A549 (cell line): ENCODE data around the gene SASH1. TPM values are rescaled to one million over a fixed set of nuclear protein-coding genes. Genes with fewer than 3 reads are reported as not detected.

Experiments
- ATAC-seq, 2 experiments: fragments of 200-7000 bp in 1 of 2; fragments of >200 bp in 1 of 2; cut with Nextera tagmentation in 1 of 2; cut with Tn5 transposase in 1 of 2; 3 replicates each; pipeline versions ENCODE4 v1.8.0 to v1.9.1; 2018 to 2020; ENCODE audit warnings: mild to moderate bottlenecking in 1 of 2, moderate library complexity in 1 of 2
- CTCF ChIA-PET: fragments of 300-600 bp; sonication (Branson Sonifier 250); formaldehyde crosslinking; extraction: SDS; loops from one replicate; lab custom pipeline; 2021; ENCODE audit warnings: antibody characterized with exemption, inconsistent platforms; lab: Yijun Ruan, JAX
- POLR2A ChIA-PET: fragments of 350-600 bp; formaldehyde crosslinking; extraction: SDS; loops from one replicate; lab custom pipeline; 2021; ENCODE audit warnings: antibody characterized with exemption, inconsistent platforms; lab: Yijun Ruan, JAX
- DNase-seq, 2 experiments: peaks; one replicate each; pipeline versions ENCODE4 v3.0.0 to v3.0.0-alpha.2; 2011 to 2016; ENCODE audit warnings: low read depth in 1 of 2, low spot score in 1 of 2
- FAIRE-seq: peaks from 2 replicates; lab custom pipeline; 2011; peaks lifted over from hg19 to GRCh38; lab: Jason Lieb, UNC
- H3K27ac ChIP-seq, 2 experiments: fragments of >200 bp; sonication (Bioruptor Twin); formaldehyde crosslinking; 3 replicates each; pipeline ENCODE4 v1.5.1; 2016 to 2017
- H3K4me1 ChIP-seq: fragments of >200 bp; sonication (Bioruptor Twin); formaldehyde crosslinking; 3 replicates; pipeline ENCODE4 v1.6.1; 2016
- H3K4me2 ChIP-seq: fragments of >200 bp; sonication (Bioruptor Twin); formaldehyde crosslinking; 3 replicates; pipeline ENCODE4 v1.6.1; 2016
- H3K4me3 ChIP-seq: fragments of >200 bp; sonication (Bioruptor Twin); formaldehyde crosslinking; 3 replicates; pipeline ENCODE4 v1.5.1; 2016
- H3K9me3 ChIP-seq: fragments of >200 bp; sonication (Bioruptor Twin); formaldehyde crosslinking; 3 replicates; pipeline ENCODE4 v1.6.1; 2016
- BHLHE40 ChIP-seq: IDR thresholded peaks from 2 replicates; pipeline ENCODE4 v1.6.1; 2012; ENCODE audit warnings: low read depth, low read length, inconsistent platforms
- EHMT2 ChIP-seq: fragments of 200-600 bp; sonication (generic); IDR thresholded peaks from 2 replicates; pipeline ENCODE4 v1.6.1; 2016; ENCODE audit warnings: antibody characterized with exemption, low read depth, mild to moderate bottlenecking, moderate library complexity
- ESRRA ChIP-seq: fragments of 150-350 bp; IDR thresholded peaks from 2 replicates; pipeline ENCODE4 v1.6.1; 2014; ENCODE audit warnings: mild to moderate bottlenecking, low read length, borderline replicate concordance
- FOSB ChIP-seq: fragments of 250-450 bp; sonication (Bioruptor Pico); IDR thresholded peaks from 2 replicates; pipeline ENCODE4 v1.5.0; 2020; ENCODE audit warnings: mild to moderate bottlenecking, moderate library complexity
- FOXS1 ChIP-seq: fragments of 250-450 bp; sonication (Bioruptor Pico); IDR thresholded peaks from 2 replicates; pipeline ENCODE4 v1.5.0; 2020; ENCODE audit warnings: mild to moderate bottlenecking, moderate library complexity
- HOXB5 ChIP-seq: fragments of 250-450 bp; sonication (Bioruptor Pico); IDR thresholded peaks from 2 replicates; pipeline ENCODE4 v1.5.0; 2020; ENCODE audit warnings: mild to moderate bottlenecking, moderate library complexity
- JUNB ChIP-seq: fragments of >200 bp; sonication (Bioruptor Twin); formaldehyde crosslinking; IDR thresholded peaks from 2 replicates; pipeline ENCODE4 v1.6.1; 2016
- PHF8 ChIP-seq: fragments of 200-600 bp; sonication (generic); IDR thresholded peaks from 2 replicates; pipeline ENCODE4 v1.6.1; 2016; ENCODE audit warnings: low read depth, mild to moderate bottlenecking, antibody characterized with exemption, moderate library complexity, borderline replicate concordance
- RCOR1 ChIP-seq: fragments of 150-350 bp; IDR thresholded peaks from 2 replicates; pipeline ENCODE4 v1.6.1; 2014; ENCODE audit warnings: antibody characterized with exemption, low read length, low read depth
- RFX5 ChIP-seq: fragments of 450-650 bp; IDR thresholded peaks from 2 replicates; pipeline ENCODE4 v1.7.1; 2014; ENCODE audit warnings: antibody characterized with exemption, mild to moderate bottlenecking, moderate library complexity
- RNF2 ChIP-seq: fragments of 200-600 bp; sonication (generic); IDR thresholded peaks from 2 replicates; pipeline ENCODE4 v1.6.1; 2016; ENCODE audit warnings: low read depth, mild to moderate bottlenecking, antibody characterized with exemption, moderate library complexity, borderline replicate concordance
- SMC3 ChIP-seq: fragments of >200 bp; sonication (Bioruptor Twin); formaldehyde crosslinking; IDR thresholded peaks from 3 replicates; pipeline ENCODE4 v1.6.1; 2018; ENCODE audit warnings: inconsistent platforms
- SREBF2 ChIP-seq: fragments of 450-650 bp; IDR thresholded peaks from 2 replicates; pipeline ENCODE4 v1.6.1; 2014; ENCODE audit warnings: mild to moderate bottlenecking, moderate library complexity
- TFCP2L1 ChIP-seq: fragments of 250-450 bp; sonication (Bioruptor Pico); IDR thresholded peaks from 2 replicates; pipeline ENCODE4 v1.5.0; 2021; ENCODE audit warnings: mild to moderate bottlenecking
- ZC3H11A ChIP-seq: fragments of 450-650 bp; IDR thresholded peaks from 2 replicates; pipeline ENCODE4 v1.6.1; 2014; ENCODE audit warnings: antibody characterized with exemption, mild to moderate bottlenecking
- WGBS: methylation state at CpG from one replicate; pipeline ENCODE4 v1.1.6; 2017; ENCODE audit errors: missing lambda C conversion rate; 5-methylcytosine and 5-hydroxymethylcytosine counted together
- polyA plus RNA-seq, 4 experiments: library from polyadenylated mRNA; depleted of rRNA in 3 of 4; stranded (reverse); fragments of >200 nt; fragmentation: RNase III in 1 of 4; extraction: RNeasy Plus Mini Kit Qiagen cat#74134 plus additional on column Dnase treatment in 1 of 4; gene quantifications; 2 replicates in 3 of 4; 3 replicates in 1 of 4; pipeline ENCODE4 v1.2.3, GENCODE V29; 2011 to 2017
- TF ChIP-seq, protein P1 (sequence below): IDR thresholded peaks from 2 replicates; pipeline ENCODE4 v1.6.1; 2012; ENCODE audit warnings: low read depth, borderline replicate concordance
- TF ChIP-seq, protein P2 (sequence below): fragments of >200 bp; sonication (Bioruptor Twin); formaldehyde crosslinking; IDR thresholded peaks from 2 replicates; pipeline ENCODE4 v1.6.1; 2016
- TF ChIP-seq, protein P3 (sequence below): fragments of 150-350 bp; IDR thresholded peaks from 2 replicates; pipeline ENCODE4 v1.6.1; 2014; ENCODE audit warnings: low read depth, mild to moderate bottlenecking, low read length
- TF ChIP-seq, protein P4 (sequence below): IDR thresholded peaks from 2 replicates; pipeline ENCODE4 v1.6.1; 2012

SASH1 gene
- polyA plus RNA-seq, 2 of the 4 experiments (the other 2 are of a cell fraction): 2.5 to 3.0 TPM

DNA sequence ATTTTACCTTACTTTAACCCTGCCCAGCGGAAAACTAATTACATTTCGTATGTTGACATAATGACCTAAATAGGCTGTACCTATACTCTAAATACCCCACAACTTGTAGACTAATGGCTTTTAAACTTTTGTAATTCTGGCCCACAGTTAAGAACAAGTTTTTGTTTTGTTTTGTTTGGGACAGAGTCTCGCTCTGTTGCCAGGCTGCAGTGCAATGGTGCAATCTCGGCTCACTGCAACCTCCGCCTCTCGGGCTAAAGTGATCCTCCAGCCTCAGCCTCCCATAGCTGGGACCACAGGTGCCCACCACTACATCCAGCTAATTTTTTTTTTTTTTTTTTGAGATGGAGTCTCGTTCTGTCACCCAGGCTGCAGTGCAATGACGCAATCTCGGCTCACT is 5.7 kb upstream of the SASH1 start:
- FAIRE-seq: no peak
- no peak for DNase-seq
- Histone ChIP-seq H3K27ac (no peak overlapping the region), H3K9me3 (no peaks in the 10 kb centered on the region), H3K4me2 (no peak overlapping the region)
- 94% methylated on average over 8 of the region's 9 CpGs for WGBS
- ATAC-seq: no peak
- no peak for TF ChIP-seq TFCP2L1 (CRISPR knock-in tag)
- TF ChIP-seq, all 56 proteins: peak for 0
- Histone ChIP-seq H3K4me1 (peaks cover 5% of the 10 kb centered on the region; the same call in 2 of the 3 replicates), H3K4me3 (no peak overlapping the region)
- POLR2A ChIA-PET: no interaction called here
- CTCF ChIA-PET: interaction anchor here (1.0 to 1.2 kb wide), 2 partner anchors 14 to 160 kb away, joined by 3 to 4 read pairs; no protein-coding TSS in a partner anchor

DNA sequence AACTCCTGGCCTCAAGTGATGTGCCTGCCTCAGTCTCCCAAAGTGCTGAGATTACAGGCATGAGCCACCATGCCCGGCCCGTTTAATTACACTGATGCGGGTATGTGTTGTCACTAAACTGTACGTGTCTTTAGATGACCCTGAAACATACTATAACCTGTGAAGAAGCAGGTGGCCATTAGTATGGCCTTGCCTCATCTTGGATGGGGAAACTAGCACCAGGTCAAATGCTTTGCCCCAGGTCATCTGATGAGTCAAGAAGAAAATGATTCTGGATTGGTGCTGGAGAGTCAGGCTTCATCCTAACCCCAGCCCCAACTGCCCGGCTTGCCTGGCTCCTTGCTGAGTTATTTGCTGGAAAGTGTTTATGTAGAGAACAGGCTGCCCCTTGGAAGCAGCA is 2.9 kb upstream of the SASH1 start:
- no peak for DNase-seq
- ATAC-seq: no peak
- no peaks in the 10 kb centered on the region for H3K9me3 ChIP-seq
- CTCF ChIA-PET: no interaction called here
- FAIRE-seq: no peak
- 97% methylated on average over 5 of the region's 5 CpGs for WGBS
- H3K4me3 ChIP-seq: no peak overlapping the region
- POLR2A ChIA-PET: no interaction called here
- no peak overlapping the region for H3K27ac ChIP-seq
- H3K4me2 ChIP-seq: no peak overlapping the region
- TF ChIP-seq SMC3 (no peak), RNF2 (no peak), FOXS1 (CRISPR knock-in tag) (no peak), FOSB (CRISPR knock-in tag) (no peak), RCOR1 (no peak), JUNB (no peak), HOXB5 (CRISPR knock-in tag) (no peak), SREBF2 (no peak), EHMT2 (no peak), RFX5 (no peak), ZC3H11A (no peak), BHLHE40 (no peak)
- TF ChIP-seq, protein P1, sequence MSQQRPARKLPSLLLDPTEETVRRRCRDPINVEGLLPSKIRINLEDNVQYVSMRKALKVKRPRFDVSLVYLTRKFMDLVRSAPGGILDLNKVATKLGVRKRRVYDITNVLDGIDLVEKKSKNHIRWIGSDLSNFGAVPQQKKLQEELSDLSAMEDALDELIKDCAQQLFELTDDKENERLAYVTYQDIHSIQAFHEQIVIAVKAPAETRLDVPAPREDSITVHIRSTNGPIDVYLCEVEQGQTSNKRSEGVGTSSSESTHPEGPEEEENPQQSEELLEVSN: no peak
- TF ChIP-seq, protein P2, sequence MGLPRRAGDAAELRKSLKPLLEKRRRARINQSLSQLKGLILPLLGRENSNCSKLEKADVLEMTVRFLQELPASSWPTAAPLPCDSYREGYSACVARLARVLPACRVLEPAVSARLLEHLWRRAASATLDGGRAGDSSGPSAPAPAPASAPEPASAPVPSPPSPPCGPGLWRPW: no peak
- TF ChIP-seq, protein P3, sequence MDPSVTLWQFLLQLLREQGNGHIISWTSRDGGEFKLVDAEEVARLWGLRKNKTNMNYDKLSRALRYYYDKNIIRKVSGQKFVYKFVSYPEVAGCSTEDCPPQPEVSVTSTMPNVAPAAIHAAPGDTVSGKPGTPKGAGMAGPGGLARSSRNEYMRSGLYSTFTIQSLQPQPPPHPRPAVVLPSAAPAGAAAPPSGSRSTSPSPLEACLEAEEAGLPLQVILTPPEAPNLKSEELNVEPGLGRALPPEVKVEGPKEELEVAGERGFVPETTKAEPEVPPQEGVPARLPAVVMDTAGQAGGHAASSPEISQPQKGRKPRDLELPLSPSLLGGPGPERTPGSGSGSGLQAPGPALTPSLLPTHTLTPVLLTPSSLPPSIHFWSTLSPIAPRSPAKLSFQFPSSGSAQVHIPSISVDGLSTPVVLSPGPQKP: no peak
- H3K4me1 ChIP-seq: peaks cover 16% of the 10 kb centered on the region

DNA sequence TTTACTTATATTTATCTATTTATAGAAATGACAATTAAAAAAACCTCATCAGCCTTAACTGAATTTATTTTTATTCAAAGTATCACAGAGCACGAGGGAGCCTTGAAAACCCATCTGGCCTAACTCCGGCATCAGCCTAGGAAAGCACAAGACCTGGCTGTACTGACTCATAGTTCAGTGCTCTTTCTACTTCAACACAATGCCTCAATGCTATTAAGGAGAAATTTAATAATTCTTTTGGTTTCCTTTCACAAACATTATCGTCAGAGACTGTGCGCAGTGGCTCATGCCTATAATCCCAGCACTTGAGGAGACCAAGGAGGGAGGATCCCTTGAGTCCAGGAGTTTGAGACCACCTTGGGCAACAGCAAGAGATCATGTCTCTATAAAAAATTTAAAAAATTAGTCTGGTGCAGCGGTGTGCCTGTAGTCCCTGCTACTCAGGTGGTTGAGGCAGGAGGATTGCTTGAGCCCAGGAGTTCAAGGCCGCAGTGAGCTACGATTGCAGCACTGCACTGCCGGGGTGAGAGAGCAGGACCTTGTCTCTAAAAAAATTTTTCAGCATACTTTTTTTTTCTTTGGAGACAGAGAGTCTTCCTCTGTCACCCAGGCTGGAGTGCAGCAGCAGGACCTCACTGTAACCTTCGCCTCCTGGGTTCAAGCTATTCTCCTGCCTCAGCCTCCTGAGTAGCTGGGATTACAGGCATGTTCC is 1.9 kb upstream of the SASH1 start:
- Histone ChIP-seq H3K9me3 (no peaks in the 10 kb centered on the region), H3K4me2 (no peak overlapping the region)
- no peak for FAIRE-seq
- POLR2A ChIA-PET: no interaction called here
- 92% methylated on average over 9 of the region's 9 CpGs for WGBS
- TF ChIP-seq ESRRA (no peak), PHF8 (no peak)
- TF ChIP-seq, protein P4, sequence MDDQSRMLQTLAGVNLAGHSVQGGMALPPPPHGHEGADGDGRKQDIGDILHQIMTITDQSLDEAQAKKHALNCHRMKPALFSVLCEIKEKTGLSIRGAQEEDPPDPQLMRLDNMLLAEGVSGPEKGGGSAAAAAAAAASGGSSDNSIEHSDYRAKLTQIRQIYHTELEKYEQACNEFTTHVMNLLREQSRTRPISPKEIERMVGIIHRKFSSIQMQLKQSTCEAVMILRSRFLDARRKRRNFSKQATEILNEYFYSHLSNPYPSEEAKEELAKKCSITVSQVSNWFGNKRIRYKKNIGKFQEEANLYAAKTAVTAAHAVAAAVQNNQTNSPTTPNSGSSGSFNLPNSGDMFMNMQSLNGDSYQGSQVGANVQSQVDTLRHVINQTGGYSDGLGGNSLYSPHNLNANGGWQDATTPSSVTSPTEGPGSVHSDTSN: no peak
- TF ChIP-seq, all 56 proteins: peak for 0
- ATAC-seq (no peak), DNase-seq (no peak)
- CTCF ChIA-PET: interaction anchor here (0.7 kb wide), 1 partner anchor 53 kb away, joined by 4 read pairs; no protein-coding TSS in a partner anchor
- H3K4me3 ChIP-seq: no peak overlapping the region
- peaks cover 23% of the 10 kb centered on the region for H3K4me1 ChIP-seq
- H3K27ac ChIP-seq: no peak overlapping the region
